ENCODE measurements around the gene HINT3.
"Not testable (repeated sequence)": the region's sequence is repeated elsewhere in the genome, so short reads cannot be mapped to it uniquely, and the experiment has no call there.

Gene HINT3

GRCh38 chr6:125962900-125963497 is 6.4 kb downstream of the HINT3 start:
- no peak for DNase-seq (ENCODE audit: low spot score)

DNA sequence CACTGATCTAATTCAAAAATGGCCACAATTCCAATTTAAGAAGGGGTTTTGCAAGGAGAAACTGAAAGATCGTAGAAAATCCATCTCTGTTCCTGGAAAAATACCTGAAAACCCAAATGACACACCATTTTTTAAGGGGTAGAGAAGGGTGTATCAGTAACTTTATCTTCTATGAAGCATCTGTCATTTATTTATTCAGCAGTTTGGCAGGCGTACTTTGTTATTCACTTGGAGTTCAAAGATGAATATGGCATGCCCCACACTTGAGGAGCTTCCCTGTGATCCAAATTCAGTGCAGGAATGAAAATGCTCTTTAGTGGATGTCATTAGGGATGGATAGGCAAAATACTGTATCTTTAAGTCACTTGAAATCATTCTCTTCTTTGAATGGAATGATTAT is 7.2 kb downstream of the HINT3 start:
- peak; percentile 26 for DNase-seq (ENCODE audit: low spot score)

DNA sequence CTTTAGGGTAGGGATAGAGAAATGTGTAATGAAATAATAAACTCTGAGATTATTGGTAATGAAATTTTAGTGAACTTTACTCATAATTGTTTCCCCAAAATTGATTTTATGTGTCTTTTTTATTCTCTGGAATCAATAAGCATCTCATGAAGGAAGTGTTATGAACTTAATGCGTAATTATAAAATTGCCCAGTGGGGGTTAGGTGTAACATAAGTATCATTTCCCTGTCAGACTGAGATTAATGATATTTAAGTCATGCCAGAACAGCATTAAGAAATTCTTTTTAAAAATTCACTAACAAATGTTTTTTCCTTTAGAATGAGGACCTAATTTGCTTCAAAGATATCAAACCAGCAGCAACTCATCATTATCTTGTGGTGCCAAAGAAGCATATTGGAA is 10.0 kb downstream of the HINT3 start:
- no peak for DNase-seq (ENCODE audit: low spot score)

DNA sequence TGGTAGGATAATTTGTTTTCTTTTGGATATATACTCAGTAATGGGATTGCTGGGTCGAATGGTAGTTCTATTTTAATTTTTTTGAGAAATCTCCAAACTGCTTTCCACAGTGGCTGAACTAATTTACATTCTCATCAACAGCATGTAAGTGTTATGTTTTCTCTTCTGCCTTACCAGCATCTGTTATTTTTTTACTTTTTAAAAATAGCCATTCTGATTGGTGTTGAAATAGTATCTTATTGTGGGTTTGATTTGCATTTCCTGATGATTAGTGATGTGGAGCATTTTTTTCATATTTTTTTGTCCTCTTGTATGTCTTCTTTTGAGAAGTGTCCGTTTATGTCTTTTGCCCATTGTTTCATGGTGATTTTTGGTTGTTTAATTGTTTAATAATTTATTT is 11.9 kb downstream of the HINT3 start:
- no peak for DNase-seq (ENCODE audit: low spot score)

- DNase-seq (ENCODE audit: low spot score) = no peak
These were observed 14.2 kb downstream of the HINT3 start for GRCh38 chr6:125970760-125971159.

DNA sequence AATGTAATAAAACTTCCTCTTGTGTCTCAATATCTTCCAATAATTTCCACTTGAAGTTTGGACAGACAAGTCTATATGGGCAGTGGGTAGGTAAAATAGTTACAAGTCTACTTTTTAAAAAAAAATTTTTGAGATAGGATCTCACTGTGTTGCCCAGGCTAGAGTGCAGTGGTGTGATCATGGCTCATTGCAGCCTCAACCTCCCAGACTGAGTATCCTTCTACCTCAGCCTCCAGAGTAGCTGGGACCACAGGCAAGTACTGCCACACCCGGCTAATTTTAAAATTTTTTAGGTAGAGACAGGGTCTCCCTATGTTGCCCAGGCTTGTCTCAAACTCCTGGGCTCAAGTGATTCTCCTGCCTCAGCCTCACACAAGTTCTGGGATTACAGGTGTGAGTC is 15.9 kb downstream of the HINT3 start:
- DNase-seq (ENCODE audit: low spot score) = not testable (repeated sequence)

GRCh38 chr6:125974214-125974866 is 17.8 kb downstream of the HINT3 start:
- peak; percentile 71 for DNase-seq (ENCODE audit: low spot score)

- no peak for DNase-seq (ENCODE audit: low spot score)
These were observed 22.5 kb downstream of the HINT3 start for GRCh38 chr6:125979101-125979500.

DNA sequence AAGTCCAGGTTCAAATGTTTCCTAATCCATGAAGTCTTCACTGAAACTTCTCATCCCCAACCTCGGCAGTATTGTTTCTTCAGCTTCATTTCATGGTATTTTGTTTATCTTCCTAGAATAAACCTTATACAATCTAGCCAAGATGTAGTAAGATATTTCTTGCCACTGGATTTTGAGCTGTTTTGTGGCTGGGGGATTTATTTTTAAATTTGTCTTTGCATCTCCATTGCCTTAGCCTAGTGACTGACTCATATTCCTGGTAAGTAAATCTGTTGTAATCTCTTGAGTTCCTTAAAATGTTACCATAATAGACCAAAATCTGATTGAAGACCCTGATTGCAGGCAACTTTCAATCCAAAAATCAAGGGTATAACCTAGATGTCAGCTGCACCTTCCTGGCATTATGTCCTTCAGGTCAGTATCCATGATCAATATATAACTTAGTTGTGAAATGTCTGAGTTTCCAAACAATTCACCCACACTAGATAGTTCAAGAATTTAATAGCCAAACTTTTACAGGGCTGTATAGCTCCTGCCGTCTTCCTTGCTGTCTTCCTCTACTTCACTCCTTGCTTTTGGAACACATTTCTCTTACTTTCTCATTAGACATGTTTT is 25.1 kb downstream of the HINT3 start:
- DNase-seq (ENCODE audit: low spot score) = no peak

GRCh38 chr6:125983246-125983945 is 26.8 kb downstream of the HINT3 start:
- no peak for DNase-seq (ENCODE audit: low spot score)

GRCh38 chr6:125984311-125984710 is 27.7 kb downstream of the HINT3 start:
- no peak for DNase-seq (ENCODE audit: low spot score)

DNA sequence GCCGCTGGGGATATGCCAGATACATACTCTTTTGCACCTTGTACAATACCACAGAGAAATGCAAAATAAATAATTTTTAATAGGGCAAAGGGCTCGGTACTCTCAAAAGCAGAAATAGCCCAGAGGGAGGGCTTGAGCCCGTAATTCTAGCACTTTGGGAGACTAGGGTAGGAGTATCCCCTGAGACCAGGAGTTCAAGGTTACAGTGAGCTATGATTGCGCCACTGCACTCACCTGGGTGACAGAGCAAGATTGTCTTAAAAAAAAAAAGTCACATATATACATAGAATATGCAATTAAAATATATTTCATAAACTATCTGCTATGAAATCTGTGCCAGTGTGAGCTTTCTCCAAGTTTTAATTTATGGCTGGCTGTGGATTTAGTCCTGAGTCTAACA is 29.0 kb downstream of the HINT3 start:
- DNase-seq (ENCODE audit: low spot score) = no peak

DNA sequence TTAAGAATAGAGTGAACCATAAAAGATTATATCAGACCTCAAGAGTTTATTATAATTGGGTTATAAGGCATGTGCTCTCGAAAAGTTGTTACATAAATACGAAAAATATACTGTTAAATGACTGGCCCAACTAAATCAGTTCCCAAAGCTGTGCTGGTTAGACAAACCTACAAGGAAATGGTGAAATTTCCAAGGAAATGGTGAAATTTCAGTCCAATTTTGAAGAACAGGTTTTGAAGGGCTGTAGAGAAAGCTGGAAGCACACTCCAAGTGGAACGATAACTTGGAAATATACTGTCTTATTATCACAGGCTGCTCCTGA is 29.4 kb downstream of the HINT3 start:
- DNase-seq (ENCODE audit: low spot score) = no peak

GRCh38 chr6:125986301-125987025 is 29.9 kb downstream of the HINT3 start, which contains the start of gene TRMT11:
TRMT11 (plus strand) TSS chr6:125986540; CDS start chr6:125986551, 11 bp downstream.
- peak; percentile 82 for DNase-seq (ENCODE audit: low spot score)

- DNase-seq (ENCODE audit: low spot score) = peak; percentile 17
These were observed 30.6 kb downstream of the HINT3 start for GRCh38 chr6:125987026-125987617.

- DNase-seq (ENCODE audit: low spot score) = no peak
These were observed 31.7 kb downstream of the HINT3 start for GRCh38 chr6:125988280-125988679.

DNA sequence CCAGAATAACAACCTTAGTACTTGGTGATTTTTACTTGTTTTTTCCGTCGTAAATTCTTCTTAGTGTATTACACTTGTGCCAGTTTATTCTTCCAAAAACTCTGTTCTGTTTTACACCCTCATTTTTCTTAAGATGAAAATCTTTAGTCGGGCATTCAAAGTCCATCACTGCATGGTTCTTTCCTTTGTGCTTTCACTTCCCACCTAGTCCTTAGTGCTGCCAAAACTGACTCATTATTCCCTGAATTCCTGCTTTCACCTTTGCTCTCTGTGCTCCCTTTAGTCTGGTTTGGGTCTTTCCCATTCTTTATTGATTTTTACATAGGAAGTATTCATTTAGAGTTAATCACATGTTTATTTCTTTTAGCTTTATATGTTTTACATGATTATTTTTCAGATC is 33.1 kb downstream of the HINT3 start:
- no peak for DNase-seq (ENCODE audit: low spot score)

GRCh38 chr6:125991653-125992052 is 35.1 kb downstream of the HINT3 start:
- DNase-seq (ENCODE audit: low spot score) = no peak

DNA sequence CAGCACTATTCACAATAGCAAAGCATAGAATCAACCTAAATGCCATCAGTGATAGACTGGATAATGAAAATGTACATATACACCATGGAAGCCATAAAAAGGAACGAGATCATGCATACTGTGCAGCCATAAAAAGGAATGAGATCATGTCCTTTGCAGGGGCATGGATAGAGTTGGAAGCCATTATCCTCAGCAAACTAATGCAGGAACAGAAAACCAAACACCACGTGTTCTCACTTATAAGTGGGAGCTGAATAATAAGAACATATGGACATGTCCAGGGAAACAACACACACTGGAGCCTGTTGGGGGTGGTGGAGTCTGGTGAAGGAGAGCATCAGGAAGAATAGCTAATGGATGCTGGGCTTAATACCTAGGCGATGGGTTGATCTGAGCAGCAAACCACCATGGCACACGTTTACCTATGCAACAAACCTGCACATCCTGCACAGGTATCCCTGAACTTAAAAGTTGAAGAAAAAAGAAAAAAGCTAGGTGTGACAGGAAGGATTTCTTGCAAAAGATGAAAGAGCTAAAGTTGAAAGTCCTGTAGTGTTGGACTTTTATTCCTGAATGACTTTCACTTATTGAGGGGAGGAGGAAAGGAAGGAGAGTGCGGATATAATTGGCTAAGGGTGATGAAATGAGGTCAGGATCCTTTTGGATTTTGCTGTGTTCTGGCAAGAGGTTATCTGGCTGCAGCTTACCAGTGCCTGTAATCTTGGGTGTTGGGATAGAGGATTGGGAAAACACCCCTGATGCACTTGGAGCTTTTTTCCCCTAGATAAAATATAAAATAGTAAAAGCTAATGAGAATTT is 38.3 kb downstream of the HINT3 start:
- no peak for DNase-seq (ENCODE audit: low spot score)

DNA sequence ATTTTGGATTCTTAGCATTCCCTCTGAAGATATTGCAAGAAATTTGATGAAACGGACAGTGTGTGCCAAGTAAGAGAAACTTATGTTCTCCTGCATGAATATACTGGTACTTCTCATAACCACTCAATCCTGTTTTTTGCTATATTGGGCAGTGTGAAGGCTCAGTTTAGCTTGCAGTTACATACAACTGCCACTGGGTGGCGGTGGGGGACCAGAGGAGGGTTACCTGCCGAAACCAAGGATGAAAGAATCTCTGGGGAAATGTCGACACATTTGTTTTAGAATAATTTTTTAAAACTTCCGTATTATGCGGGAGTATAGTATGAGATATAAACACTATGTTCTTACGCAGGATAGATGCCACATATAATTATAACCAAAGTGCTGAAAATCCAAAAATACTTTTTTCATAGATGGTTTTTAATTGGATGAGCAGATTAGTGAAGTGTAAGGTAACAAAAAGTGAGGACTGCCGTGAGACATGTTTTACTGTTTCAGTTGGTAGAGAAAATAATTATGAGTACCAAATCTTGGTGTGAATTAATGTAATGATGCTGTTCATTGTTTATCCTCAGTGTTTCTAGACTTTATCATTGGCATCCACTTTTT is 39.5 kb downstream of the HINT3 start:
- peak; percentile 64 for DNase-seq (ENCODE audit: low spot score)
